Stimulated activated CD4-positive, alpha-beta T cell treated with anti-CD3 and anti-CD28 coated beads, Interleukin-12 subunit alpha, Interleukin-12 subunit beta, amount 100 ng/mL, for 4 hours (primary cell): ENCODE results near the gene RHOXF2.
"Not testable (repeated sequence)": the region's sequence is repeated elsewhere in the genome, so short reads cannot be mapped to it uniquely, and the experiment has no call there.

Experiments used
- DNase-seq: peaks from one replicate; pipeline ENCODE4 v3.0.0-alpha.2; 2020

Gene RHOXF2, protein sequence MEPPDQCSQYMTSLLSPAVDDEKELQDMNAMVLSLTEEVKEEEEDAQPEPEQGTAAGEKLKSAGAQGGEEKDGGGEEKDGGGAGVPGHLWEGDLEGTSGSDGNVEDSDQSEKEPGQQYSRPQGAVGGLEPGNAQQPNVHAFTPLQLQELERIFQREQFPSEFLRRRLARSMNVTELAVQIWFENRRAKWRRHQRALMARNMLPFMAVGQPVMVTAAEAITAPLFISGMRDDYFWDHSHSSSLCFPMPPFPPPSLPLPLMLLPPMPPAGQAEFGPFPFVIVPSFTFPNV

DNA sequence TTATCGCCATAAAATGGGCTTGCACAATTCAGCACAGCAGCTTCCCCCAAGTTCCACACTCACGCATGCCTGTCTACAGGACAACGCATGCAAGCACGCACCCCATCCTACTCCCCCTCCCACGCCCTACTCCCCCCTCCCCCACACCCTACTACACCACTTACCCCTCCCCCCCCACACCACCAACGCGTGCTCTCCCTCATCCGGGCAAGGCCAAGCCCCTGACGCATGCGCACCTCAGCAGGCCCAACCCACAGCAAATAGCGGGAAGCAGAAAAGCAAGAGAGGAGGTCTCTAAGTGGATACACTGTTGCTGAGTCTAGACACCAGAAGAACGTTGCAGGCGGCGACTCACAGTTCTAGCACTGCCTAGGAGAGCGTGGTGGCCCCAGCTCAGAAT lies at the start of gene RHOXF2:
RHOXF2 (plus strand) TSS at position 301 of the 400 bp plus-strand sequence. CDS start 138 bp downstream, outside the sequence.
- DNase-seq: not testable (repeated sequence)

DNA sequence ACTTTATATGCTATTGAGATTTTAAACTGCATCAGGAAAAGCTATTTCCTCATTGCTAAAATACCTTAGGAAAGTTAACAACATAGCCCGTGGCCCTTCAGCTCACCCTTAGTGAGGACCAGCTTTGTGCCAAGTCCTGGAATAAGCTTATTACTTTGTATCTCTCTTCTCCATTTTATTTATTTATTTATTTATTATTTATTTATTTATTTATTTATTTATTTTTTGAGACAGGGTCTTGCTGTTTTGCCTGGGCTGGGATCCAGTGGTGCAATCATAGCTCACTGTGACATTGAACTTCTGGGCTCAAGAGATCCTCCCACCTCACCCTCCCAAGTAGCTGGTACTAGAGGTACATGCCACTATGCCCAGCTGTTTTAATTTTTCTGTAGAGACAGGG lies 49.0 kb upstream of the RHOXF2 start:
- DNase-seq: no peak

DNA sequence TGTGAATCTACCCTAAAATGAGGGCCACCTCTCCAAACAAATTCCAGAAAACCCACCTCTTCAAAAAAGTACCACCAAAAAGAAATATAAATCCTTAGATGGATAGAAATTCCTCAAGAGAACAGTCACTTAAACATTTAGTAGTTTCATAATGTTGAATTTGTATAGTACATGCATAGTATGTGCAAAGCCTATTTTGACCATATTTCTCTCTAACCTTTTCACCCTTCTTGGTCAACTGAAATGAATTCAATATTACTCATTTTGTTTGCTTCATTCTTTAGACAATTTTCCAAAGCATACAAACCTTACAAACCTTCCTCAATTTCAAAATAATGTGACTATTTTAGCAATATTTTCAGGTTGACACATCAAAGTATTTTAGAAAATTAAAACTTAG lies 46.8 kb upstream of the RHOXF2 start:
- no peak for DNase-seq

DNA sequence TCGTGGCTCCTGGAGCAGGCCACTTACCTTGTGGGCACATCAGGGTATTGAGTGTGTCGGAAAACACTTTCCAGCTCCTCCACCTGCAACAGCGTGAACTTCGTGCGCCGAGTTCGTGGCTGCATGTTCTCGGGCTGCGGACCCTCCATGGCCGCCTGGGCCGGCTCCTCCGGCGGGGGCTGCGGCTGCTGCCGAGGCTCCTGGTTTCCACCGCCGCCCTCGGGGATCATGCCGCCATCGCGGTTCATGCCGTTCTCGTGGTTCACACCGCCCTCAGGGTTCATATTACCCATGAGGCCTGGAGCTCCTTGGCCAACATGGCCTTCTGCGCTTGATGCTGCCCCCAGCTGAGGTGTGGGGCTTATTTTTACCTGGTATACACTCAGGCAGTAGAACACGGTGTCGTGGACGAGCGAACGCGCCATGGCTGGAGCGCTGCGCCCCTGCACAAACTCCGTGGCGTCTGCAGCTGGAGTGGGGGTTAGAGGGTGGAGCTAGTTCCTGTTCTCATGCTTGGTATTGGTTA lies 42.9 kb upstream of the RHOXF2 start, which contains the start of gene RHOXF1:
RHOXF1 (minus strand) TSS at position 476 of the 526 bp plus-strand sequence; CDS start at position 425, 51 bp downstream.
- no peak for DNase-seq

DNA sequence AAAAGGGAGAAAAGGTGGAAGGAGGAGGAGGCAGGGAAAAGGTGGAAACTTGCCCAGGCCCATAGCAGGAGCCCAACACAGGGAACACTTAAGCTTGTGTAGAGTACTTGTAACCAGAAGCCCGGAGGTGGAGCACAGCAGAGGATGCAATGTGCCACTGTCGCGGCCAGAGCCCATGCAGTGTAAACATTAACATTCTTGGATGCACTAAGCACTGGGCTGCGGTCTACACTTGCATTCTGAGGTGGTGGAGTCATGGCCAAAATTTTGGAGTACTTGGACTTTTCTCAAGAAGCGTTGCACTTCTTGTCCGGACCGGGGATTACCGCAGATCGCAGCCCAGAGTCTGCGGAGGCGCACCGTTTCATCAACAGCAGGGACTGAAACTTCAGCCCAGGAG lies 38.2 kb upstream of the RHOXF2 start:
- DNase-seq: no peak

DNA sequence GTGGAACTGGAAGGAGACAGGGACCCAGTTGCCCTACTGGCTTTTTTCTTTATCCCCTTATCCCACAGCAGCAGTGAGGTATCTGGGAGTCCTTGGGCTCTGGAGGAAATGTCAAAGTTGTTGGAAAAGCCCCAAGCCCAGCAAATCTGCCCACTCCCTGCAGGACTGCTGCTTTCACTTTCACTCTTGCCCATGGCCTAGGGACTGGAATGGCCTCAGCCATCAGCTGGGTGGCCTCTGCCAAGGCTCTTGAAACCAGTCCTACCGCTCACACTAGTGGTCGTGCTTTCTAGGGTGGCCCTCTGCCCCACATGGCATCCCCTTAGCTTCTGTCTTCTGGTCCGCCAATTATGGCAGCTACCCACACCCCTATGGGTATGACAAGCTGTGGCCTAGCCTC lies 33.0 kb upstream of the RHOXF2 start:
- DNase-seq: no peak

DNA sequence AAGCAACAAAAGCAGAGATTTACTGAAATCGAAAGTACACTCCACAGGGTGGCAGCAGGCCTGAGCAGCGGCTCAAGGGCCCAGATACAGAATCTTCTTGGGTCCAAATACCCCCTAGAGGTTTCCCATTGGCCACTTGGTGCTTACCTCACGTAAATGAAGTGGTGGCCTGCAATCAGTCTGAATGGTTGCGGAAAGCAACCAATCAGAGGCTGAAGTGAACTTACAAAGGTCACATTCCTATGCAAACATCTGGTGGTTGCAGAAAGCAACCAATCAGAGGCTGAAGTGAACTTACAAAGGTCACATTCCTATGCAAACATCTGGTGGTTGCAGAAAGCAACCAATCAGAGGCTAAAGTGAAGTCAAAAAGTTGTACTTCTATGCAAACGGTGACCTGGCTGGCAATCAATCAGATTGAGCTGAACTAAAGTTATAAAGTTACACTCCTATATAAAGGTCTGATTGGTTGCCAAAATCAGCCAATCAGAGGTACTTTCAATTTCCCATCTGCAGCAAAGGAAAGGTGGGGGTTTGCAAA lies 30.0 kb upstream of the RHOXF2 start:
- DNase-seq: not testable (repeated sequence)

DNA sequence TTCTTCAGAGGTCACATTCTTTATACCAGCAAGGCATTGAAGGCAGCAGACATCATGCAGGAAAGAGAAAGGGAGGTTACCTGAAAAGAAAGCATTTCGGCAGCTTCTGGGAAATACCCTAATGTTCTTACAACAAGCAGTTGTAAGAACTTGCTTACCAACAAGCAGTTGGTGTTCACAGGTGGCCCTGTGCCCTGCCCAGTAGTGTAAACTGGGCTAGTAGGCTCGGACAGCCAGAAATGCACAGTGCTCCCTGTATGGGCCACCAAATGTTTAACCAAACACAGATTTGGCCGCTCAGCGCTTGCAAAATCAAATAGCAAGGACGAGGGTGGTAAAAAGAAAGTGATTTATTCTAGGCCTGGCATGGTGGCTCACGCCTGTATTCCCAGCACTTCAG lies 22.3 kb upstream of the RHOXF2 start:
- no peak for DNase-seq

DNA sequence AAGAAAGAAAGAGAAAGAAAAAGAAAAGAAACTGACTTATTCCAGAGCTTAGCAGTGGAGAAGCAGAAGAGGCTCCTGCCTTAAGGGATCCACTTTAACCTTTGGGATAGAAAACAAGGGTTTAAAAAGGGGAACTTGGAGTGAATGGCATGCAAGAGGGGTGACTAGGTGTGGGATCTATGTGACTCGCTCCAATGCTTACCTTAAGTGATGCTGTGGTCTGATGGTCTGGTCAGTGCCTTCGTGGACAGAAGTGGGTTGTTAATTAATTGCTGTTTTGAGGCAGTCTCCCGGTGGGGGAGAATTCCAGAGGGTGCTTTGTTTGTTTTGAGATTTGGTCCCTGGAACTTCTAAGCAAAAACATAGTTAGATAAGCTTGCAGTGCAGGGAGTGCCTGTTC lies 21.6 kb upstream of the RHOXF2 start:
- no peak for DNase-seq

DNA sequence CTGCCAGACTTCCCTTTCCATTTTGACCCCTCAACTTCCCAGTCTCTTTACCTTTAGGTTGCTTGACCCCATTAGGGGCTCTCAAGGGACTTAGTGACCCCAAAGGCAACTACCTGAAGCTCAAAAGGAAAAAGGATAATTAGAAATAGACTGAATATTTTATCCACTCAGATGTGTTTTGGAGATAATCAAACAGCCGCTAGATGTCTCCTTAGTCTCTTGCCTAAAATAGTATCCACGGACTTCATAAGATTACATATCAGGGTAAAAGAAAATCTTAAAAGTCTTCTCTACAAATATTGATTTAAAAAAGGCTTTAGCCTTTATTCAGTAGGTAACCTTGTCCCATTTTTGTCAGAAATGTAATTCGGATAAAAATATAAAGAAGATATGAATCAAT lies 21.0 kb upstream of the RHOXF2 start:
- DNase-seq: no peak

DNA sequence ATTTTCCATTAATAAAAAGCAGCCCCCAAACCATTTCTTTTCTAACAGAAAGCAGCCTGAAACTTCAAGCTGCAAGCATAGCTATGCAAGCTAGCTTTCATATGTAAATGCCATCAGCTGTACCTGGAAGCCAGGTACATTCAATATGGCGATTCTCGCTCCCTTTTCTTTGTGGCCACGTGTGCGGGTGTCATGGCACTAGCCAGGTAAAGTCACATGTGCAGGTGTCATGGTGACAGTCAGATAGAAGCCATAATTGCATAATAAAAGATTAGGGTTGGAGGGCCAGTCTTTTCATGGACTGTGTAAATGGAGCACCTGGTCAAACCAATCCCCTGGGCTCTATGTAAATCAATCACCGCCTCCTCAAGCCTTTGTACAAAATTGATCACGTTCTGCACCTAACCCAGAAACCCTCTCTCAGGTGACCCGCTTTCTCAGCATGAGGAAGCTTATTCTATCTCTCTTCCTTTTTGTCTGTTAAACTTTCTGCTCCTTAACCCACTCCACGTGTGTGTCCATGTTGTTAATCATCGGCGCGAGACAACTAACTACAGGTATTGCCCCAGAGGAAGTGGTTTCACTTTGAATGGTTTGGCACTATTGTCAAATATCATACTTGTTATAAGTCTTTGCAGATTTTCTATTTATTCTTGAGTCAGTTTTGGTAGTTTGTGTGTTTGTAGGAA lies 18.0 kb upstream of the RHOXF2 start:
- no peak for DNase-seq

DNA sequence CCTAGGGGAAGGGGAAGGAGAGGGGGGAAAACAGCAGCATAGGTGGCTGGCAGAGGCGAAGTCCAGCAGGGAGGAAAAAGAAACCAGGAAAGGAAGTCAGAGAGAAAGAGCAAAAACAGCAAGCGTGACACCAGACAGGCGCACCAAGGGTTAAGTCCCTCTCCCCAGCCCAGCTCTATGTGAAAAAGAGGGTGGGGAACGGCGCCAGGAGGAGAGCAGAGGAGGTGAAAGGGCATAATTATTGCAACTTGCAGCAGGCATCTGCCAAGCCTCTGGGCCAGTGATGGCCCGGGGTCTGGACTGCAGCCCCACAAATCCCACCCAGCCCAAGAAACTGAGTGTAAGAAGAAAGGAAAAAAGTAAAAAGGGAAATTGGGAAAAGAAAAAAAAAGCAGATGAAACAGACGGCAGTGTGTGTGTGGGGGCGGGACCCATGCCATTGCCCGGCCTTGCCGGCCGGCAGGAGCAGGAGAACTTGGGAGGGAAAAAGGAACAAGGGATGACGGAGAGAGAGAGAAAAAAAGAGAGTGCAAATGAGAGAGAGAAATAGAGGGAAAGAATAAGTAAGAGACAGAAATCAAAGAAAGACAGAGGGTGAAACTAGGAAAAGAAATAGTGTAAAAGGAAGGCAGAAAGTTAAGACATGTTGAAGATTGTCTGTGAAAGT lies 14.1 kb upstream of the RHOXF2 start:
- DNase-seq: no peak

DNA sequence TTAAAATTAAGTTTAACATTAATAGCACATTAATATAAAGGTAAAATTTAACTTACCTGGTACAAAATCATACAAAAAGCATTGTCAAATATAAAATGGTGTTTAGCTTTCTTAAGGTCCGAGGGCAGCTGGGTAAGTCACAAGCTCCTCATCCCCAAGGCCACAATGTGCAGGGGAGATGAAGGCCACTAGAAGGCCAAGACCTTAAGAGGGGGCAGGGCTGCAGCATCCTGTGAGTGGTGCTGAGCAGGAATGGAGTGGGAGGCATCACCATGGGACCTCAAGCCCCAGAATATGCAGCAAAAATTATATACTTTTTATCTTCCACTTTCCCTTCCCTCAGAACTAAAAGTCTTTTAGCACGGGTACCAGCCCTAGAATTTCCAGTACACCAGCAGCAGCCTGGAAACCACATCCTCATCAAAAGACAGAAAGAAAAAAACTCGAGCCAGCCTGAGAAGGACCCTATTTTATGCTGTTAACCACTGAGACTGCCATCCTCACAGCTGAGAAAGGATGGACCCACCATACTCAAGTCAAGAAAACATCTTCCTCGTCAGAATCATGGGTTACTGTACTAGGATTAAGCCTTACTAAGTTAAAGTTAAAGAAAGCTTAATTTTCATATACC lies 13.0 kb upstream of the RHOXF2 start:
- no peak for DNase-seq

DNA sequence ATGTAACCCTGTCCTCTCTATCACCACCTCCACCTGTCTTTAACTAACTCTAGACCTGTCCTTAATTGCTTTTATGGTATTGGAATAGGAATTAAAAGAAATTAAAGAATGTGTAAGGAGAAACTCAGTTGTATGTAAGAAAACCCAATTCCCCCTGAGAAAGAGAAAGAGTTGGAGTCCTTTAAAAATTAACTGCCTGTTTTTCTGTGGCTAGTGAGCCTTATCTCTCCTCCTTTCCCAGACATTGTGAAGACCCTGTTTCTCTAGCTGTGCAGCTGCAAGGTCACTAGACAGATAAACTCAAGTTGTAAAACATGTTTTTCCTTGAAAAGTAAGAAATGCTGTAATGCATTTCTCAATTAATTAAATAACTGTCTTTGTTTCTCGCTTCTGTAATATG lies 12.1 kb upstream of the RHOXF2 start:
- not testable (repeated sequence) for DNase-seq

DNA sequence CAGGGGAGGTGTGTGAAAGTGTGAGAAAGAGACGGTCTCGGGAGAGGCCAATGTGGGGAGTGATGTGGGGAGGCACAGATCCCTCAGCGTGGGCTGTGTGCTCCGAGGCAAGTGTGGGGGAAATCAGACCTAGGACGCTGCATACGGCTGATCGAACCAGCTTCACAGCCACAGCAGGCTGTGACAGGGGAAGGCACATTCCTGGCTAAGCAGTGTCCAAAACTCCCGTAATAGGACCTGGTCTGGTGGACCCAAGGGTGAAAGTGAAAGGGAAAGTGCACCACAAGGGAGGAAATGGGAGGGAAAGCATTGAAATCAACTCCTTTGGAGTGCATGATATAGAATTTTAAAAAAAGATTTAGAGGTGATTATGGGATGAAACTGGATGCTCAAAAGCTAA lies 10.9 kb upstream of the RHOXF2 start:
- no peak for DNase-seq

DNA sequence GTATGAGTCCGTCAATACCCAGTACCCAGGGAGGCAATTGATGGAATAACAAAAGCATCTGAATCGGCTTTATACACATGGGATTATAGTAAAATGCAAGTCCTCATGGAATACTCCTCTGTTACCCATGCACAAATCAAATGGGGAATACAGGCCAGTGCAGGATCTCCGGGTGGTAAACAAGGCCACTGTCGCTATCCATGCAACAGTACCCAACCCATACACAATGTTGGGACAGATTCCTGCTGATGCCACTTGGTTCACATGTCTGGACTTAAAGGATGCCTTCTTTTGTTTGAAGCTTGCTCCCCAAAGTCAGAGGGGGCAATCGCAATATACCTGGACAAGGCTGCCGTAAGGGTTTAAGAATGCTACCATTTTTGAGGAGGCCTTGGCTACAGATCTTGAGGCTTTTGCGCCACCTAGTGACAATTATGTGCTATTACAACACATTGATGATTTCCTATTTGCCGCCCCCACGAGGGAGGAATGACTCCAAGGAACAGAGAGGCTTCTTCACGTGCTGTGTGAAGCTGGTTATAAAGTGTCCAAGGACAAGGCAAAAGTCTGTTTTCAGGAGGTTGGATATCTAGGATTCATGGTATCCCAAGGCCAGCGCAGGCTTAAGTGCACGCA lies 8.2 kb upstream of the RHOXF2 start:
- not testable (repeated sequence) for DNase-seq

DNA sequence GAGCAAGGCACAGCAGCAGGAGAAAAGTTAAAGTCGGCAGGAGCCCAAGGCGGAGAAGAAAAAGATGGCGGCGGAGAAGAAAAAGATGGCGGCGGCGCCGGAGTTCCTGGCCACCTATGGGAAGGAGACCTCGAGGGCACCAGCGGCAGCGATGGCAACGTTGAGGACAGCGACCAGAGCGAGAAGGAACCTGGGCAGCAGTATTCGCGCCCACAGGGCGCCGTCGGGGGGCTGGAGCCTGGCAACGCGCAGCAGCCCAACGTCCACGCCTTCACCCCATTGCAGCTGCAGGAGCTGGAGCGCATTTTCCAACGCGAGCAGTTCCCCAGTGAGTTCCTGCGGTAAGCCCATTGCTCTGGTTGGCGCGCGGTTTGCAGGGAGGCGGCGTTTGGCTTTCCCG lies 673 bp downstream of the RHOXF2 start:
- not testable (repeated sequence) for DNase-seq

DNA sequence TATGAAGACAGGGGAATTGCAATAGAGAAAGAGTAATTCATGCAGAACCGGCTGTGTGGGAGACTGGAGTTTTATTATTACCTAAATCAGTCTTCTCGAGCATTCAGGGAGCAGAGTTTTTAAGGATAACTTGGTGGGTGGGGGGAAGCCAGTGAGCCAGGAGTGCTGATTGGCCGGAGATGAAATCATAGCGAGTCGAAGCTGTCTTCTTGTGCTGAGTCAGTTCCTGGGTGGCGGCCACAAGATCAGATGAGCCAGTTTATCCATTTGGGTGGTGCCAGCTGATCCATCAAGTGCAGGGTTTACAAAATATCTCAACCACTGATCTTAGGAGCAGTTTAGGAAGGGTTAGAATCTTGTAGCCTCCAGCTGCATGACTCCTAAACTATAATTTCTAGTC lies 34.8 kb downstream of the RHOXF2 start:
- not testable (repeated sequence) for DNase-seq

DNA sequence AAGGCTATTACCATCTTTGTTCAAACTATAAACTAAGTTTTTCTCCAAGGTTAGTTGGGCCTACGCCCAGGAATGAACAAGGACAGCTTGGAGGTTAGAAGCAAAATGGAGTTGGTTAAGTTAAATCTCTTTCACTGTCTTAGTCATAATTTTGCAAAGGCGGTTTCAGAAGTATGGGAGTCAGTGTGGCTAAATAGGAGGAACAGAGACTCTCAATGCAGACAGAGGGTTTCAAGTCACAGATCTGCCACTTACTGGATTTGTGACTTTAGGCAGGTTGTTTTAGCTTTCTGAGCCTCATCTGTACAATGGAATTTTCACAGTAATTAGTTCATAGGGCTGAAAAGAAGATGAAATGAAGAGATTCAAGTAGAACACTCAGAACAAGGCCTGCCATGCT lies 35.3 kb downstream of the RHOXF2 start:
- DNase-seq: not testable (repeated sequence)

DNA sequence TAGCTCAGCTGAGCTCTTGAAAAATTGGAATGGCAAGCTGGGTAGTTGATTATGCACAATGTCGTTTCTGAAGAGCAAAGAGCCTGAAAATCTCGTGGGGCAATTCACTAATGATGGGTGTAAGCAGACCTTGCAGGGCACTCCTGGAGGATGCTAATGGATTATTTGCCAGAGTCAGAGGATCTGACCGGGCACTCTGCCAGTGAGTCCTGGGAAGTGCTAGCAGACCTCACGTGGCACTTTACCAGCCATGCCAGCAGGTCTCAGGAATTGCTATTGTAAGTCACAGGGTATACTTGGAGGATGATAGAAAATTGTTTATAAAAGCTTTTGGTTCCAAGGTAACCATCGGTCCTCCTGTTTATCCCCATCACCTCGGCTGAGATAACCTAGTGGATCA lies 37.4 kb downstream of the RHOXF2 start:
- DNase-seq: not testable (repeated sequence)

DNA sequence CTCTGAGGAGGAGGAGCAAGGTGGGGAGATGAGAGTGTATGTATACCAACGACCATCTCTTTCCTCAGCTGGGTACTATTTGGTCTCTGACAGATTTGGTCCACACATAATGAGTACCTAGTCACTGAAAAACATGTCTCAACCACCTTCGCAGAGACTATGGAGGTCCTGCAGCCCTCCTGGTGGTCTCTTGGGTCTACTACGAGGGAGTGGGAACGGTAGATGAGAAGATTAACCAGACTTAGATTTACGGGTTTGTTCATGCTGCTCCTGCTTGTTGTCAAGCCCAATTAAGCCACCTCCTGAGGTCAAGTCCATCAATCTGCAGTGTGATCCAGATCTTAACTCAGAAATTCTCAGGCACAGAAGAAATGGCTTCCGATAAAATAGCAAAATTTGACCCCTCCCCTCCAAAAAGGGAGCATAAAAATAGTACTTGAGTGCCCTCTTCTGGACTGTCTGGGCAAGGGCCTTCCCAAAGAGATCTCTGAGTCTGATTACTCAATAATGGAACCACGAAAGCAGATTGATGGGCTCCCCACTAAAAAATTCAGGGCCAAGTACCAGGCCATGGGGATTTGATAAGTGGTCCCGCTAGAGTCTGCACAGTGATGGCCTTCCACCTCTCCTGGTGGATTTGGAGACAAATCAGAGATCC lies 38.3 kb downstream of the RHOXF2 start:
- DNase-seq: not testable (repeated sequence)

DNA sequence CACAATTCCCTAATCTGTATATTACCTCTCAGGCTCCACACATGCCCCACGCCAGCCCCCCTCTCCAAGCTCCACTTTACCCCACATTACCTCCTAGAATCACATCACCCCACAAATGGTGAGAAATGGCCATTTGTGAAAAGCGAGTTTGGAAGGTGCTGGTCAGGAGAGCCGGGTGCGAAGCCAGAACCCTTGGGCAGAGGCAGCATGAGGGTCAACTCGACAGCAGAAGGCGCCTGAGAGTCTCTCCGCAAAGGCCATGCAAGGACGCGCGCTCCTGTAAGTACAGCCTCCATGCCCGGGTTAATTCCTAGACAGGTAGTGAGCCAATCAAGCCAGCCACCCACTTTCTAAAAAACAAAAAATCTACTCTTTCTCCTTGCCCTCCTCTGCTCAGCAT lies 42.4 kb downstream of the RHOXF2 start:
- no peak for DNase-seq
